Neural cell (in vitro differentiated cells): Measurements from ENCODE around the gene HMSD.

Experiments used
- EP300 ChIP-seq: fragments of 450-650 bp; conservative IDR thresholded peaks from 2 replicates; pipeline ENCODE4 v1.6.1; 2014; ENCODE audit warnings: antibody characterized with exemption, mild to moderate bottlenecking, moderate library complexity; ENCODE audit not compliant: poor library complexity, severe bottlenecking
- EZH2 ChIP-seq: fragments of 200-600, 300-800 bp; shearing (Covaris generic), sonication (generic); IDR thresholded peaks from 2 replicates; pipeline ENCODE4 v1.6.1; 2014; ENCODE audit warnings: antibody characterized with exemption, low read length, borderline replicate concordance, mild to moderate bottlenecking; ENCODE audit not compliant: insufficient read depth, poor library complexity, severe bottlenecking
- MXI1 ChIP-seq: fragments of 450-650 bp; conservative IDR thresholded peaks from 2 replicates; pipeline ENCODE4 v1.6.1; 2014; ENCODE audit warnings: antibody characterized with exemption, mild to moderate bottlenecking; ENCODE audit not compliant: poor library complexity, severe bottlenecking
- POLR2AphosphoS5 ChIP-seq: IDR thresholded peaks from 2 replicates; pipeline ENCODE4 v1.6.1; 2012
- TF ChIP-seq, protein P1 (sequence below): fragments of 450-650 bp; IDR thresholded peaks from 2 replicates; pipeline ENCODE4 v1.5.1; 2014; ENCODE audit warnings: antibody characterized with exemption, mild to moderate bottlenecking, moderate library complexity; ENCODE audit not compliant: poor library complexity, severe bottlenecking
- TF ChIP-seq, protein P2 (sequence below): IDR thresholded peaks from 2 replicates; pipeline ENCODE4 v1.6.1; 2012; ENCODE audit warnings: borderline replicate concordance

DNA sequence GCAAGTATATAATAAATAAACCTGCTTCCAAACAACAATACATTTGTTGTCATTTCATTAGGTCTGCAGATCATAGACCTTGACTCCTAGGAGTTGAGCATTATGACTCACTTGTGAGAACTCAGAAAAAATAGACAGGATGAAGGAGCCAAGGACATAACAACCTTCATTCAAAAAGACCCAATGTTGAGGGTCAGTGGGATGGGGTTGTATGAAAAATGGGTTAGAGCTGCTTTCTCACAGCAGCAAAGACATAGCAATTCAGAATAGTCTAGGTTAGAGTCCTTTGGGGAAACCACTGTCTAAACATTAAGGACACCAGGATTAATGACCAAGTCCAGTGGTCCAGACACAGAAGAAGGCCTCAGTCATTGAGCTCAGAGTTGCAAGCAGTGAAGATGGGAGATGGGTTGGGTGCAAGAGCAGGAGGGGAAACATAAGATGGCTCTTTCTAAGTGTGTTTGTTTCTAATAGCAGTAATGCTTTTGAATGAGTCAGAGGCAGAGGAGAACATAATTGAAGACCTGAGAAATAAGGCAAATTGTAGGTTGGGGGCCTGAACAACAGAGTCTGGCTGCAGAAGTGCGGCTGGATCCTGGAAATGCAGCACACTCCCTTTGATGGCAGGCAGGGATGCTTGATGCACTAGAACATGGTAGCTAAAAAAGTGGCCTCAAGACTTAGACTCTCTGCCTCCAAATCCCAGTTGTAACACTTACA lies 45.1 kb upstream of the HMSD start:
- TF ChIP-seq POLR2AphosphoS5 (no peak), EP300 (no peak), EZH2 (no peak), MXI1 (no peak)
- TF ChIP-seq, protein P1, sequence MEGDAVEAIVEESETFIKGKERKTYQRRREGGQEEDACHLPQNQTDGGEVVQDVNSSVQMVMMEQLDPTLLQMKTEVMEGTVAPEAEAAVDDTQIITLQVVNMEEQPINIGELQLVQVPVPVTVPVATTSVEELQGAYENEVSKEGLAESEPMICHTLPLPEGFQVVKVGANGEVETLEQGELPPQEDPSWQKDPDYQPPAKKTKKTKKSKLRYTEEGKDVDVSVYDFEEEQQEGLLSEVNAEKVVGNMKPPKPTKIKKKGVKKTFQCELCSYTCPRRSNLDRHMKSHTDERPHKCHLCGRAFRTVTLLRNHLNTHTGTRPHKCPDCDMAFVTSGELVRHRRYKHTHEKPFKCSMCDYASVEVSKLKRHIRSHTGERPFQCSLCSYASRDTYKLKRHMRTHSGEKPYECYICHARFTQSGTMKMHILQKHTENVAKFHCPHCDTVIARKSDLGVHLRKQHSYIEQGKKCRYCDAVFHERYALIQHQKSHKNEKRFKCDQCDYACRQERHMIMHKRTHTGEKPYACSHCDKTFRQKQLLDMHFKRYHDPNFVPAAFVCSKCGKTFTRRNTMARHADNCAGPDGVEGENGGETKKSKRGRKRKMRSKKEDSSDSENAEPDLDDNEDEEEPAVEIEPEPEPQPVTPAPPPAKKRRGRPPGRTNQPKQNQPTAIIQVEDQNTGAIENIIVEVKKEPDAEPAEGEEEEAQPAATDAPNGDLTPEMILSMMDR, result no peak
- TF ChIP-seq, protein P2, sequence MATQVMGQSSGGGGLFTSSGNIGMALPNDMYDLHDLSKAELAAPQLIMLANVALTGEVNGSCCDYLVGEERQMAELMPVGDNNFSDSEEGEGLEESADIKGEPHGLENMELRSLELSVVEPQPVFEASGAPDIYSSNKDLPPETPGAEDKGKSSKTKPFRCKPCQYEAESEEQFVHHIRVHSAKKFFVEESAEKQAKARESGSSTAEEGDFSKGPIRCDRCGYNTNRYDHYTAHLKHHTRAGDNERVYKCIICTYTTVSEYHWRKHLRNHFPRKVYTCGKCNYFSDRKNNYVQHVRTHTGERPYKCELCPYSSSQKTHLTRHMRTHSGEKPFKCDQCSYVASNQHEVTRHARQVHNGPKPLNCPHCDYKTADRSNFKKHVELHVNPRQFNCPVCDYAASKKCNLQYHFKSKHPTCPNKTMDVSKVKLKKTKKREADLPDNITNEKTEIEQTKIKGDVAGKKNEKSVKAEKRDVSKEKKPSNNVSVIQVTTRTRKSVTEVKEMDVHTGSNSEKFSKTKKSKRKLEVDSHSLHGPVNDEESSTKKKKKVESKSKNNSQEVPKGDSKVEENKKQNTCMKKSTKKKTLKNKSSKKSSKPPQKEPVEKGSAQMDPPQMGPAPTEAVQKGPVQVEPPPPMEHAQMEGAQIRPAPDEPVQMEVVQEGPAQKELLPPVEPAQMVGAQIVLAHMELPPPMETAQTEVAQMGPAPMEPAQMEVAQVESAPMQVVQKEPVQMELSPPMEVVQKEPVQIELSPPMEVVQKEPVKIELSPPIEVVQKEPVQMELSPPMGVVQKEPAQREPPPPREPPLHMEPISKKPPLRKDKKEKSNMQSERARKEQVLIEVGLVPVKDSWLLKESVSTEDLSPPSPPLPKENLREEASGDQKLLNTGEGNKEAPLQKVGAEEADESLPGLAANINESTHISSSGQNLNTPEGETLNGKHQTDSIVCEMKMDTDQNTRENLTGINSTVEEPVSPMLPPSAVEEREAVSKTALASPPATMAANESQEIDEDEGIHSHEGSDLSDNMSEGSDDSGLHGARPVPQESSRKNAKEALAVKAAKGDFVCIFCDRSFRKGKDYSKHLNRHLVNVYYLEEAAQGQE, result no peak
